Erythroblast (primary cell): ENCODE measurements around the gene VWA3B.

Experiments
- DNase-seq, 2 experiments: peaks; one replicate each; lab custom pipeline; 2025; lab: John Stamatoyannopoulos, UW
- GATA1 ChIP-seq: IDR thresholded peaks from 2 replicates; pipeline ENCODE4 v1.6.1; 2011; ENCODE audit warnings: low read depth, mild to moderate bottlenecking, control low read depth, low read length, moderate library complexity
- POLR2A ChIP-seq: IDR thresholded peaks from 2 replicates; pipeline ENCODE4 v1.6.1; 2011; ENCODE audit warnings: mild to moderate bottlenecking, low read length

Gene VWA3B

GRCh38 chr2:98063291-98063854, 23.6 kb upstream of the VWA3B start:
- DNase-seq = no peak
- TF ChIP-seq GATA1 (no peak), POLR2A (no peak)

GRCh38 chr2:98065808-98066207, 21.2 kb upstream of the VWA3B start:
- TF ChIP-seq GATA1 = no peak
- TF ChIP-seq POLR2A = no peak
- no peak for DNase-seq

GRCh38 chr2:98067160-98067559, 19.8 kb upstream of the VWA3B start:
- no peak for DNase-seq
- TF ChIP-seq GATA1 = no peak
- TF ChIP-seq POLR2A = no peak

GRCh38 chr2:98070081-98070480, 16.9 kb upstream of the VWA3B start:
- DNase-seq = no peak
- no peak for TF ChIP-seq GATA1
- no peak for TF ChIP-seq POLR2A

- no peak for TF ChIP-seq POLR2A
- TF ChIP-seq GATA1 = no peak
- DNase-seq = no peak
Observed at GRCh38 chr2:98072442-98072841, 14.5 kb upstream of the VWA3B start.

GRCh38 chr2:98078701-98079100, 8.3 kb upstream of the VWA3B start:
- no peak for DNase-seq
- TF ChIP-seq GATA1 (no peak), POLR2A (no peak)

GRCh38 chr2:98084151-98084868, 2.7 kb upstream of the VWA3B start:
- TF ChIP-seq GATA1 (no peak), POLR2A (no peak)
- DNase-seq = no peak

- no peak for DNase-seq
- TF ChIP-seq POLR2A (no peak), GATA1 (no peak)
Observed at GRCh38 chr2:98084869-98085238, 2.1 kb upstream of the VWA3B start.

- no peak for TF ChIP-seq POLR2A
- no peak for TF ChIP-seq GATA1
- no peak for DNase-seq
Observed at GRCh38 chr2:98085649-98086048, 1.3 kb upstream of the VWA3B start.

GRCh38 chr2:98087447-98088020, 567 bp downstream of the VWA3B start:
- no peak for DNase-seq
- TF ChIP-seq GATA1 (no peak), POLR2A (no peak)

- TF ChIP-seq GATA1 (no peak), POLR2A (no peak)
- no peak for DNase-seq
Observed at GRCh38 chr2:98088261-98088660, 1.3 kb downstream of the VWA3B start.

GRCh38 chr2:98089941-98090340, 3.0 kb downstream of the VWA3B start:
- no peak for TF ChIP-seq GATA1
- no peak for TF ChIP-seq POLR2A

GRCh38 chr2:98090951-98091350, 4.0 kb downstream of the VWA3B start:
- TF ChIP-seq POLR2A = no peak
- TF ChIP-seq GATA1 = no peak
- no peak for DNase-seq

More at GRCh38 chr2:98089941-98090340, 3.0 kb downstream of the VWA3B start:
- DNase-seq = no peak

- TF ChIP-seq POLR2A (no peak), GATA1 (no peak)
- DNase-seq = no peak
Observed at GRCh38 chr2:98091738-98092137, 4.8 kb downstream of the VWA3B start.

GRCh38 chr2:98093146-98093545, 6.2 kb downstream of the VWA3B start:
- no peak for DNase-seq
- TF ChIP-seq POLR2A (no peak), GATA1 (no peak)
